ENCODE data around the gene FAM107B. TPM values are rescaled to one million over a fixed set of nuclear protein-coding genes. Genes with fewer than 3 reads are reported as not detected.

FAM107B gene
- total and polyA plus RNA-seq, 4 donors = 24.9 to 58.1 (median 30.9) TPM

GRCh38 chr10:14540062-14540461 lies 234.6 kb downstream of the FAM107B start:
- TF ChIP-seq HNF4G (IDR thresholded peaks at IDR 0.05) (no peak), FOXA2 (IDR thresholded peaks at IDR 0.05) (no peak), YY1 (IDR thresholded peaks at IDR 0.05) (no peak), GABPA (IDR thresholded peaks at IDR 0.05 in 1 of 2, conservative IDR thresholded peaks at IDR 0.05 in 1 of 2) (no peak), HNF4A (conservative IDR thresholded peaks at IDR 0.05) (no peak), MAX (IDR thresholded peaks at IDR 0.05) (no peak)
- TF ChIP-seq, protein P1, sequence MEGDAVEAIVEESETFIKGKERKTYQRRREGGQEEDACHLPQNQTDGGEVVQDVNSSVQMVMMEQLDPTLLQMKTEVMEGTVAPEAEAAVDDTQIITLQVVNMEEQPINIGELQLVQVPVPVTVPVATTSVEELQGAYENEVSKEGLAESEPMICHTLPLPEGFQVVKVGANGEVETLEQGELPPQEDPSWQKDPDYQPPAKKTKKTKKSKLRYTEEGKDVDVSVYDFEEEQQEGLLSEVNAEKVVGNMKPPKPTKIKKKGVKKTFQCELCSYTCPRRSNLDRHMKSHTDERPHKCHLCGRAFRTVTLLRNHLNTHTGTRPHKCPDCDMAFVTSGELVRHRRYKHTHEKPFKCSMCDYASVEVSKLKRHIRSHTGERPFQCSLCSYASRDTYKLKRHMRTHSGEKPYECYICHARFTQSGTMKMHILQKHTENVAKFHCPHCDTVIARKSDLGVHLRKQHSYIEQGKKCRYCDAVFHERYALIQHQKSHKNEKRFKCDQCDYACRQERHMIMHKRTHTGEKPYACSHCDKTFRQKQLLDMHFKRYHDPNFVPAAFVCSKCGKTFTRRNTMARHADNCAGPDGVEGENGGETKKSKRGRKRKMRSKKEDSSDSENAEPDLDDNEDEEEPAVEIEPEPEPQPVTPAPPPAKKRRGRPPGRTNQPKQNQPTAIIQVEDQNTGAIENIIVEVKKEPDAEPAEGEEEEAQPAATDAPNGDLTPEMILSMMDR (IDR thresholded peaks at IDR 0.05; ENCODE audit: low read depth, low read length, missing input control) = no peak
- TF ChIP-seq, protein P2, sequence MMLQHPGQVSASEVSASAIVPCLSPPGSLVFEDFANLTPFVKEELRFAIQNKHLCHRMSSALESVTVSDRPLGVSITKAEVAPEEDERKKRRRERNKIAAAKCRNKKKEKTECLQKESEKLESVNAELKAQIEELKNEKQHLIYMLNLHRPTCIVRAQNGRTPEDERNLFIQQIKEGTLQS (IDR thresholded peaks at IDR 0.05) = no peak
- DNase-seq (ENCODE audit: low spot score) = no peak
- peak overlapping the region in 1 of 2 donors; percentile 34 for H3K27ac ChIP-seq (ENCODE audit: low read depth in 1 of 2, low read length in 2 of 2)
- no peak overlapping the region for H3K9ac ChIP-seq (ENCODE audit: low read depth in 1 of 2, low read length in 2 of 2)
- peaks cover 4 to 49% (median 40%) of the 10 kb centered on the region in 4 donors for H3K4me1 ChIP-seq (ENCODE audit: control insufficient read depth in 4 of 4, insufficient read depth in 4 of 4, low read length in 3 of 4)
- no peaks in the 10 kb centered on the region for H3K9me3 ChIP-seq (ENCODE audit: control insufficient read depth in 4 of 4, low read length in 3 of 4)
- no peaks in the 10 kb centered on the region for H3K27me3 ChIP-seq (ENCODE audit: control insufficient read depth in 4 of 4, insufficient read depth in 4 of 4, low read length in 3 of 4)
- H3K36me3 ChIP-seq (ENCODE audit: control insufficient read depth in 4 of 4, insufficient read depth in 3 of 4, low read depth in 1 of 4, low read length in 3 of 4) = peaks cover 0 to 16% (median 6%) of the 10 kb centered on the region in 4 donors
- 80% methylated on average over 3 of the region's 3 CpGs for WGBS
- no peak overlapping the region for H3K4me3 ChIP-seq (ENCODE audit: low read depth in 1 of 3, low read length in 3 of 3)

DNA sequence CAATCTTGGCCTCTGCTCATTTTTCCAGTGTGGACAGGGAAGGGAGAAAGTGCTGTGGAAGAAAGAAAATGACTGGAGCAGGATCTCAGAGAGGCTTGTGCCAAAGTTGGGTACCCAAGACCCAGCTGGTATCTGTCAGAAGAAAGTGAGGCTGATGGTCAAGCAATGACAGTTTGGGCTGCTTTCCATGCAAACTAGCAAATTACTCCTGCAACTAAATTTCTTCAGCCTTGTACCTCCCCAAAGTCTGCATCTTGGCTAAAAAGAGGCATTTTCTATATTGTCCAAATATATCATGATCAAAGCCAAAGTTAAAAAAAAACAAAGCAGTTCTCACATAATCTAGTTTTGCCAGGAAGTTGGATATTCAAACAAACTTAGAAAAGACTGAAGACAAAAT lies 235.5 kb downstream of the FAM107B start:
- H3K36me3 ChIP-seq (ENCODE audit: control insufficient read depth in 4 of 4, insufficient read depth in 3 of 4, low read depth in 1 of 4, low read length in 3 of 4) = peaks cover 0 to 16% (median 6%) of the 10 kb centered on the region in 4 donors
- no peaks in the 10 kb centered on the region for H3K27me3 ChIP-seq (ENCODE audit: control insufficient read depth in 4 of 4, insufficient read depth in 4 of 4, low read length in 3 of 4)
- no peaks in the 10 kb centered on the region for H3K9me3 ChIP-seq (ENCODE audit: control insufficient read depth in 4 of 4, low read length in 3 of 4)
- no peak overlapping the region for H3K27ac ChIP-seq (ENCODE audit: low read depth in 1 of 2, low read length in 2 of 2)
- no peak for DNase-seq (ENCODE audit: low spot score)
- no peak overlapping the region for H3K4me3 ChIP-seq (ENCODE audit: low read depth in 1 of 3, low read length in 3 of 3)
- peaks cover 4 to 47% (median 38%) of the 10 kb centered on the region in 4 donors for H3K4me1 ChIP-seq (ENCODE audit: control insufficient read depth in 4 of 4, insufficient read depth in 4 of 4, low read length in 3 of 4)
- no peak overlapping the region for H3K9ac ChIP-seq (ENCODE audit: low read depth in 1 of 2, low read length in 2 of 2)
- TF ChIP-seq NR2F2 (IDR thresholded peaks at IDR 0.05) = no peak
- no peak for TF ChIP-seq HNF4G (IDR thresholded peaks at IDR 0.05)
- TF ChIP-seq ZBTB33 (IDR thresholded peaks at IDR 0.05) = no peak
- no peak for TF ChIP-seq HNF4A (conservative IDR thresholded peaks at IDR 0.05)
- TF ChIP-seq, protein P2 (IDR thresholded peaks at IDR 0.05) = no peak
- TF ChIP-seq, protein P1 (IDR thresholded peaks at IDR 0.05; ENCODE audit: low read depth, low read length, missing input control) = no peak
- TF ChIP-seq RAD21 (IDR thresholded peaks at IDR 0.05) = no peak
- no peak for TF ChIP-seq YY1 (IDR thresholded peaks at IDR 0.05)
- TF ChIP-seq JUND (IDR thresholded peaks at IDR 0.05) = no peak
